Smooth muscle cell (in vitro differentiated cells): ENCODE data around the gene PDLIM7. TPM values are rescaled to one million over a fixed set of nuclear protein-coding genes. Genes with fewer than 3 reads are reported as not detected.

Experiments
- DNase-seq: peaks from one replicate; lab custom pipeline; 2025; ENCODE audit not compliant: unreplicated experiment; lab: John Stamatoyannopoulos, UW
- H2AFZ ChIP-seq: fragments of 200-600 bp; sonication (generic); 2 replicates; pipeline ENCODE4 v1.6.0; 2016; ENCODE audit warnings: antibody characterized with exemption, low read depth, mild to moderate bottlenecking
- H3F3A ChIP-seq: fragments of 200-600 bp; sonication (generic); 2 replicates; pipeline ENCODE4 v1.6.0; 2017; ENCODE audit warnings: antibody characterized with exemption, low read depth
- H3K27ac ChIP-seq: fragments of 200-600 bp; sonication (generic); 2 replicates; pipeline ENCODE4 v1.5.1; 2016; ENCODE audit warnings: low read depth, mild to moderate bottlenecking
- H3K27me3 ChIP-seq: fragments of 200-600 bp; sonication (generic); 2 replicates; pipeline ENCODE4 v1.6.1; 2016; ENCODE audit warnings: low read depth, mild to moderate bottlenecking
- H3K36me3 ChIP-seq: fragments of 200-600 bp; sonication (generic); 2 replicates; pipeline ENCODE4 v1.5.1; 2016; ENCODE audit warnings: low read depth
- H3K4me1 ChIP-seq: fragments of 200-600 bp; sonication (generic); 2 replicates; pipeline ENCODE4 v1.5.1; 2016; ENCODE audit warnings: low read depth
- H3K4me2 ChIP-seq: fragments of 200-600 bp; sonication (generic); 2 replicates; pipeline ENCODE4 v1.6.0; 2016; ENCODE audit warnings: mild to moderate bottlenecking
- H3K4me3 ChIP-seq: fragments of 200-600 bp; sonication (generic); 2 replicates; pipeline ENCODE4 v1.5.1; 2016; ENCODE audit warnings: mild to moderate bottlenecking
- H3K79me2 ChIP-seq: fragments of 200-600 bp; sonication (generic); 2 replicates; pipeline ENCODE4 v1.6.0; 2016; ENCODE audit warnings: low read depth, mild to moderate bottlenecking
- H3K9ac ChIP-seq: fragments of 200-600 bp; sonication (generic); 2 replicates; pipeline ENCODE4 v1.6.0; 2016; ENCODE audit warnings: low read depth
- H3K9me3 ChIP-seq: fragments of 200-600 bp; sonication (generic); replicated peaks from 2 replicates; pipeline ENCODE4 v1.5.1; 2016; ENCODE audit warnings: low read depth
- H4K20me1 ChIP-seq: fragments of 200-600 bp; sonication (generic); 2 replicates; pipeline ENCODE4 v1.6.0; 2016; ENCODE audit warnings: low read depth
- CTCF ChIP-seq: fragments of 200-600 bp; sonication (generic); IDR thresholded peaks from 2 replicates; pipeline ENCODE4 v1.5.1; 2017; ENCODE audit warnings: borderline replicate concordance, mild to moderate bottlenecking, antibody characterized with exemption; ENCODE audit not compliant: insufficient read depth, poor library complexity, severe bottlenecking
- WGBS: methylation state at CpG from one replicate; pipeline ENCODE4 v1.1.7; 2016; ENCODE audit warnings: low lambda C conversion rate; 5-methylcytosine and 5-hydroxymethylcytosine counted together
- polyA plus RNA-seq: library from polyadenylated mRNA; unstranded; fragments of >200 nt; fragmentation: Nextera tagmentation; extraction: Ambion mirVana; gene quantifications from 2 replicates; pipeline ENCODE4 v1.2.1, GENCODE V29; 2016
- total RNA-seq: library from RNA; depleted of rRNA; stranded (reverse); fragments of >200 nt; gene quantifications from 2 replicates; pipeline ENCODE4 v1.2.3, GENCODE V29; 2014

PDLIM7 gene
- total and polyA plus RNA-seq, 2 experiments from 2014 or later: 235 to 511 TPM

- peaks cover 18% of the 10 kb centered on the region for H3K4me1 ChIP-seq
- no peaks in the 10 kb centered on the region for H3K36me3 ChIP-seq
- 89% methylated on average over 17 of the region's 20 CpGs for WGBS
- H3K9me3 ChIP-seq: no peaks in the 10 kb centered on the region
- no peak overlapping the region for H3K4me2 ChIP-seq
- no peak overlapping the region for H3K4me3 ChIP-seq
- TF ChIP-seq CTCF: no peak
- no peaks in the 10 kb centered on the region for H3K27me3 ChIP-seq
- no peak overlapping the region for H2AFZ ChIP-seq
- peak overlapping the region; percentile 87 for H3K27ac ChIP-seq
- H3K9ac ChIP-seq: peak overlapping the region; percentile 34
- DNase-seq: no peak
- peaks cover 87% of the 10 kb centered on the region for H4K20me1 ChIP-seq
- H3F3A ChIP-seq: peaks cover 39% of the 10 kb centered on the region
- no peaks in the 10 kb centered on the region for H3K79me2 ChIP-seq
Measured at GRCh38 chr5:177457852-177458681, 39.3 kb downstream of the PDLIM7 start.

- H3K27ac ChIP-seq: peak overlapping the region; percentile 43
- H3K4me2 ChIP-seq: peak overlapping the region; percentile 26
- TF ChIP-seq CTCF: peak; percentile 47
- 89% methylated on average over 24 of the region's 24 CpGs for WGBS
- no peak overlapping the region for H2AFZ ChIP-seq
- no peak overlapping the region for H3K4me3 ChIP-seq
- H3K4me1 ChIP-seq: peaks cover 18% of the 10 kb centered on the region
- no peaks in the 10 kb centered on the region for H3K79me2 ChIP-seq
- H3K9me3 ChIP-seq: no peaks in the 10 kb centered on the region
- no peaks in the 10 kb centered on the region for H3K36me3 ChIP-seq
- H3K9ac ChIP-seq: no peak overlapping the region
- DNase-seq: no peak
- no peaks in the 10 kb centered on the region for H3K27me3 ChIP-seq
- peaks cover 84% of the 10 kb centered on the region for H4K20me1 ChIP-seq
- peaks cover 39% of the 10 kb centered on the region for H3F3A ChIP-seq
Measured at GRCh38 chr5:177456976-177457851, 40.2 kb downstream of the PDLIM7 start.

- H3K79me2 ChIP-seq: no peaks in the 10 kb centered on the region
- no peaks in the 10 kb centered on the region for H3K9me3 ChIP-seq
- no peak for TF ChIP-seq CTCF
- no peak for DNase-seq
- no peak overlapping the region for H3K4me3 ChIP-seq
- no peak overlapping the region for H3K9ac ChIP-seq
- H4K20me1 ChIP-seq: peaks cover 78% of the 10 kb centered on the region
- peak overlapping the region; percentile 26 for H3K4me2 ChIP-seq
- peaks cover 18% of the 10 kb centered on the region for H3K4me1 ChIP-seq
- no peak overlapping the region for H2AFZ ChIP-seq
- H3F3A ChIP-seq: peaks cover 36% of the 10 kb centered on the region
- no peaks in the 10 kb centered on the region for H3K27me3 ChIP-seq
- H3K27ac ChIP-seq: peak overlapping the region; percentile 43
- WGBS: 73% methylated on average over 8 of the region's 12 CpGs
- no peaks in the 10 kb centered on the region for H3K36me3 ChIP-seq
Measured at GRCh38 chr5:177456591-177456964, 40.8 kb downstream of the PDLIM7 start.
